ENCODE measurements around the gene HRH3. TPM values are rescaled to one million over a fixed set of nuclear protein-coding genes. Genes with fewer than 3 reads are reported as not detected.

The HRH3 gene
- total RNA-seq, 1 experiment from 2014 or later: 1.8 TPM

DNA sequence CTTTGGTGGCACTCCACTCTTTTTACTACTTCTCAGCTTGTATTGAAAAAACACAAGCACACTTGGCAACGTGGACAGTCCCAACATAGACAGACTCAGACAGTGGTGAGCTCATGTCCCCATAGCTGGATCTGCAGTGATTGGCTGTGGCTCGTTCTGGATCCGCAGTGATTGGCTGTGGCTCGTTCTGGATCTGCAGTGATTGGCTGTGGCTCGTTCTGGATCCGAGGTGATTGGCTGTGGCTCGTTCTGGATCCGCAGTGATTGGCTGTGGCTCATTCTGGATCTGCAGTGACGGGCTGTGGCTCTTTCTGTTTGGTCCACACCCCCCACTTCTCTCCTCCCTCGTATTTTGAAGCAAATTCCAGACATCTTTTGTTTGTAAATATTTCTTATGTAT lies 46.3 kb upstream of the HRH3 start:
- Mint-ChIP-seq H3K36me3 (ENCODE audit: insufficient read depth in 1 of 3, low read depth in 3 of 3) (peaks cover 39 to 49% (median 48%) of the 10 kb centered on the region in 3 experiments), H3K27me3 (ENCODE audit: low read depth) (no peaks in the 10 kb centered on the region; the same call in 1 of the 2 replicates), H3K4me3 (no peak overlapping the region), H3K4me1 (no peaks in the 10 kb centered on the region), H3K9me3 (peaks cover 6 to 9% of the 10 kb centered on the region in 2 experiments; a peak in 4 of 5 replicates), H3K27ac (no peak overlapping the region)
- H4K8ac ChIP-seq (replicated peaks; ENCODE audit: insufficient read length, low read depth, low read length): no peak overlapping the region
- H2BK120ac ChIP-seq (ENCODE audit: low read depth, low read length, poor library complexity, severe bottlenecking): no peak overlapping the region
- WGBS (ENCODE audit: extremely low coverage, insufficient read length, low lambda C conversion rate): no CpG with 5 or more reads among the region's 10 CpGs
- H3K4me2 ChIP-seq (ENCODE audit: insufficient read depth, insufficient read length, low read length): no peak overlapping the region
- no peak overlapping the region for H3T11ph ChIP-seq (ENCODE audit: low read length)
- H4K91ac ChIP-seq (ENCODE audit: insufficient read length, low read depth, low read length): no peak overlapping the region
- DNase-seq: no peak
- H3K79me1 ChIP-seq (ENCODE audit: insufficient read depth, low read depth, low read length, poor library complexity, severe bottlenecking): no peaks in the 10 kb centered on the region
- no peak overlapping the region for H2AFZ ChIP-seq (ENCODE audit: low read length)
- H3K27me3 ChIP-seq (ENCODE audit: insufficient read depth, low read length): no peaks in the 10 kb centered on the region
- no peak overlapping the region for H3K18ac ChIP-seq (ENCODE audit: insufficient read length, low read depth, low read length)
- no peak overlapping the region for H4K5ac ChIP-seq (ENCODE audit: insufficient read length, low read depth, low read length)
- no peak overlapping the region for H2BK15ac ChIP-seq (ENCODE audit: low read depth, low read length)
- H2AK5ac ChIP-seq (ENCODE audit: insufficient read length, low read length): no peak overlapping the region
- no peak overlapping the region for H3K9ac ChIP-seq (ENCODE audit: extremely low read depth, insufficient read length, low read length)
- no peaks in the 10 kb centered on the region for H3K79me2 ChIP-seq (ENCODE audit: insufficient read depth, low read length)
- H3K27ac ChIP-seq (ENCODE audit: insufficient read length, low read depth, low read length): no peak overlapping the region
- no peak overlapping the region for H2BK5ac ChIP-seq (ENCODE audit: insufficient read length, low read length)
- TF ChIP-seq, protein P1, sequence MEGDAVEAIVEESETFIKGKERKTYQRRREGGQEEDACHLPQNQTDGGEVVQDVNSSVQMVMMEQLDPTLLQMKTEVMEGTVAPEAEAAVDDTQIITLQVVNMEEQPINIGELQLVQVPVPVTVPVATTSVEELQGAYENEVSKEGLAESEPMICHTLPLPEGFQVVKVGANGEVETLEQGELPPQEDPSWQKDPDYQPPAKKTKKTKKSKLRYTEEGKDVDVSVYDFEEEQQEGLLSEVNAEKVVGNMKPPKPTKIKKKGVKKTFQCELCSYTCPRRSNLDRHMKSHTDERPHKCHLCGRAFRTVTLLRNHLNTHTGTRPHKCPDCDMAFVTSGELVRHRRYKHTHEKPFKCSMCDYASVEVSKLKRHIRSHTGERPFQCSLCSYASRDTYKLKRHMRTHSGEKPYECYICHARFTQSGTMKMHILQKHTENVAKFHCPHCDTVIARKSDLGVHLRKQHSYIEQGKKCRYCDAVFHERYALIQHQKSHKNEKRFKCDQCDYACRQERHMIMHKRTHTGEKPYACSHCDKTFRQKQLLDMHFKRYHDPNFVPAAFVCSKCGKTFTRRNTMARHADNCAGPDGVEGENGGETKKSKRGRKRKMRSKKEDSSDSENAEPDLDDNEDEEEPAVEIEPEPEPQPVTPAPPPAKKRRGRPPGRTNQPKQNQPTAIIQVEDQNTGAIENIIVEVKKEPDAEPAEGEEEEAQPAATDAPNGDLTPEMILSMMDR (conservative IDR thresholded peaks at IDR 0.05): no peak
- H3K9me3 ChIP-seq (ENCODE audit: control insufficient read depth, low read depth, low read length): no peaks in the 10 kb centered on the region
- H3K23ac ChIP-seq (ENCODE audit: insufficient read length, low read depth, low read length): no peak overlapping the region
- H4K20me1 ChIP-seq (ENCODE audit: control insufficient read depth, insufficient read depth, insufficient read length): no peaks in the 10 kb centered on the region
- H3K14ac ChIP-seq (ENCODE audit: insufficient read depth, low read length): no peak overlapping the region
- no peak overlapping the region for H2BK20ac ChIP-seq (ENCODE audit: low read depth, low read length, poor library complexity, severe bottlenecking)
- no peaks in the 10 kb centered on the region for H3K23me2 ChIP-seq (ENCODE audit: insufficient read length, low read depth, low read length, poor library complexity, severe bottlenecking)
- H2BK12ac ChIP-seq (ENCODE audit: insufficient read length, low read depth, low read length): no peak overlapping the region
- H3K56ac ChIP-seq (ENCODE audit: insufficient read length, low read depth, low read length): no peak overlapping the region
- no peak overlapping the region for H3K4ac ChIP-seq (ENCODE audit: low read depth, low read length)
- no peaks in the 10 kb centered on the region for H3K4me1 ChIP-seq (ENCODE audit: insufficient read depth, low read length)
